MG63 (cell line): ENCODE results near the gene ADAMTSL5. TPM values are rescaled to one million over a fixed set of nuclear protein-coding genes. Genes with fewer than 3 reads are reported as not detected.
"Not testable (repeated sequence)": the region's sequence is repeated elsewhere in the genome, so short reads cannot be mapped to it uniquely, and the experiment has no call there.

ENCODE experiments used
- DNase-seq: peaks from one replicate; pipeline ENCODE4 v3.0.0-alpha.2; 2020
- H3K27me3 ChIP-seq: fragments of 250-450 bp; sonication (Bioruptor Pico); 2 replicates; pipeline ENCODE4 v1.5.1; 2020; ENCODE audit warnings: mild to moderate bottlenecking, moderate library complexity
- H3K36me3 ChIP-seq: fragments of 250-450 bp; sonication (Bioruptor Pico); 2 replicates; pipeline ENCODE4 v1.5.1; 2020; ENCODE audit warnings: mild to moderate bottlenecking, moderate library complexity
- H3K4me3 ChIP-seq: fragments of 250-450 bp; sonication (Bioruptor Pico); 2 replicates; pipeline ENCODE4 v1.5.1; 2020; ENCODE audit warnings: mild to moderate bottlenecking, moderate library complexity
- H3K9me3 ChIP-seq: fragments of 250-450 bp; sonication (Bioruptor Pico); 2 replicates; pipeline ENCODE4 v1.5.1; 2020; ENCODE audit warnings: mild to moderate bottlenecking, moderate library complexity
- total RNA-seq: library from RNA; depleted of rRNA; stranded (reverse); fragments of >200 nt; shearing (Covaris generic); gene quantifications from 2 replicates; pipeline ENCODE4 v1.2.3, GENCODE V29; 2014; ENCODE audit warnings: low replicate concordance

ADAMTSL5 gene
- total RNA-seq, 1 experiment from 2014 or later: 1.1 TPM

DNA sequence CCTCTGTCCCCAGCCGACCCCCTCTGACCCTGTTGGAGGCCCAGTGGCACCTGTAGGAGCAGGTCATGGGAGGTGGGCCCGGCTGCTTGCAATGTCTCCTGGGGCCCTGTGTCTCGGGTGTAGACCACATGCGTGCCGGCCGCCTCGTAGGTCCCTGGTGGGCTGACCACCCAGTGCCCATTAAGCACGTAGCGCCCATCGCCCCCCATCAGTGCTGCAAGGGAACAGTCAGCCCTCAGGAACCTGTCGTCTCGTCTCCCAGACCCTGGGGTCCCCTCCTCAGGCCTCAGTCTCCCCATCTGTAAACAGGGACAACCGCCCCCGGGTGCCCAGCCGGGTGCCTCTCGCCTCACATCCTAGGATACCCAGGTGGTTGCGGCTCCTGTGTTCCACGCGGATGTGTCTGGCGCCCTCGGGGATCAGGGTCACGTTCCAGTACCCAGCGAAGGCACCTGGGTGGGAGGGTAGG, 5.6 kb downstream of the ADAMTSL5 start:
- no peaks in the 10 kb centered on the region for H3K9me3 ChIP-seq
- DNase-seq: no peak
- H3K36me3 ChIP-seq: no peaks in the 10 kb centered on the region
- H3K4me3 ChIP-seq: no peak overlapping the region
- peaks cover 4% of the 10 kb centered on the region; the same call in 1 of the 2 replicates for H3K27me3 ChIP-seq

- Histone ChIP-seq H3K27me3 (peaks cover 4% of the 10 kb centered on the region; the same call in 1 of the 2 replicates), H3K9me3 (no peaks in the 10 kb centered on the region), H3K4me3 (no peak overlapping the region), H3K36me3 (no peaks in the 10 kb centered on the region)
- DNase-seq: no peak
Observed at GRCh38 chr19:1505991-1506881, 6.6 kb downstream of the ADAMTSL5 start.

DNA sequence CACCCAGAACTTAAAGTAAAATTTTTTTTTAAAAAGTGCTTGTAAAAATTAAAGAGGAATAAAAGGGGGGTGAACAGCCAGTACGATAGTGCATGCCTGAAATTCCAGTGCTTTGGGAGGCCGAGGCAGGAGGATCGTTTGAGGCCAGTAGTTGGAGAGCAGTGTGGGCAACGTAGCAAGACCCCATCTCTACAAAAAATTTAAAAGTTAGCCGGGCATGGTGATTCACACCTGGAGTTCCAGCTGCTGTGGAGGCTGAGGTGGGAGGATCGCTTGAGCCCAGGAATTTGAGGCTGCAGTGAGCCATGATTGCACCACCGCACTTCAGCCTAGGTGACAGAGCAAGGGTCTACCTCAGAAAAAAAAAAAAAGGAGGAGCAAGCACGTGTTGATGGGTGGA, 7.8 kb downstream of the ADAMTSL5 start:
- DNase-seq: no peak
- Histone ChIP-seq H3K4me3 (no peak overlapping the region), H3K27me3 (peaks cover 4% of the 10 kb centered on the region; the same call in 1 of the 2 replicates), H3K36me3 (no peaks in the 10 kb centered on the region), H3K9me3 (no peaks in the 10 kb centered on the region)

- Histone ChIP-seq H3K4me3 (no peak overlapping the region), H3K36me3 (no peaks in the 10 kb centered on the region), H3K27me3 (peaks cover 4% of the 10 kb centered on the region; the same call in 1 of the 2 replicates), H3K9me3 (no peaks in the 10 kb centered on the region)
- DNase-seq: no peak
Observed at GRCh38 chr19:1503925-1504773, 8.7 kb downstream of the ADAMTSL5 start.

DNA sequence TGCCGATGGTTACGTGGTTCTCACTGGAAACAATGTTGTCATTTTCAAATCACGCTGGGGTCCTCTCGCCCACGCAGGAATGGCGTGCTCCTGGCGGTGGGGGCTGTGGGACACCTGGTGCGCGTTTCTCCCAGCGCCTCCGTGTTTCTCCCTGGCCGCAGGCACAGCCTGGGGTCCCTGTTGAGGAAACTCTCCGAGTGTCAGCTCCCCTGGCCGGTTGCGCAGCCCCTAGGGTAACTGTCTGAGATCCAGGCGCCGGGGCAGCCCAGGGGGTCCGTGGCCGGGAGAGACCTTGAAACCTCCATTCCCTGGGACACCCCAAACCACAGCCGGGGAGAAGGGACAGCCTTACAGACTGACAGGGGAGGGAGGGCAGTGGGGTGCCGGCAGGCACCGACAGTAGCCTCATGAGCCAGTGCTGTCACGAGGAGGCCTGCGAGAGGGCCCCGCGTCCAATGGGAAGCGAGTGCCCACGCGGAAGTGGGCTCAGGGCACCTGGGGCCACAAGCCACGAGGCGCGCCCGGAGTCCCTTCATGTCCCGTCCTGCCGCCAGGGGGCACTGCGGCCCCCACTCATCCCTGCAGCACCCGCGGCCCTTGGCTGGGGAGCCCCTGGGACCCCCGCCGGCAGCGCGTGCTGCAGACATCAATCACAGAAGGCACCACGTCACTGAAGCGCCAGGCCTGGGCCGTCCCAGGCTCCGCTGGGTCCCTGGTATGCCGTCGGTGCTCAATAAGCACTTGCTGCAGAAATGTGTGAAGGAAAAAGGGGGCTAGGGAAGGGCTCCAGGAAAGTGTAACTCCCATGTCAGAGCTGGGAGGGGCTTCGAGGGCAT, 9.5 kb downstream of the ADAMTSL5 start:
- H3K4me3 ChIP-seq: no peak overlapping the region
- peak; percentile 38 for DNase-seq
- no peaks in the 10 kb centered on the region for H3K36me3 ChIP-seq
- peaks cover 4% of the 10 kb centered on the region; the same call in 1 of the 2 replicates for H3K27me3 ChIP-seq
- H3K9me3 ChIP-seq: no peaks in the 10 kb centered on the region

GRCh38 chr19:1502433-1503088, 10.3 kb downstream of the ADAMTSL5 start:
- peaks cover 4% of the 10 kb centered on the region; the same call in 1 of the 2 replicates for H3K27me3 ChIP-seq
- no peaks in the 10 kb centered on the region for H3K9me3 ChIP-seq
- DNase-seq: no peak
- no peaks in the 10 kb centered on the region for H3K36me3 ChIP-seq
- no peak overlapping the region for H3K4me3 ChIP-seq

- no peak overlapping the region for H3K4me3 ChIP-seq
- H3K36me3 ChIP-seq: no peaks in the 10 kb centered on the region
- peaks cover 4% of the 10 kb centered on the region; the same call in 1 of the 2 replicates for H3K27me3 ChIP-seq
- H3K9me3 ChIP-seq: no peaks in the 10 kb centered on the region
- DNase-seq: no peak
Observed at GRCh38 chr19:1501200-1501595, 11.6 kb downstream of the ADAMTSL5 start.

DNA sequence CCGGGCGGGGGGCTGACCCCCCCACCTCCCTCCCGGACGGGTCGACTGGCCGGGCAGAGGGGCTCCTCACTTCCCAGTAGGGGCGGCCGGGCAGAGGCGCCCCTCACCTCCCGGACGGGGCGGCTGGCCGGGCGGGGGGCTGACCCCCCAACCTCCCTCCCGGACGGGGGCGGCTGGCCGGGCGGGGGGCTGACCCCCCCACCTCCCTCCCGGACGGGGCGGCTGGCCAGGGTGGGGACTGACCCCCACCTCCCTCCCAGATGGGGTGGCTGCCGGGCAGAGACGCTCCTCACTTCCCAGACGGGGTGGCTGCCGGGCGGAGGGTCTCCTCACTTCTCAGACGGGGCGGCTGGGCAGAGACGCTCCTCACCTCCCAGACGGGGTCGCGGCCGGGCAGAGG, 13.6 kb downstream of the ADAMTSL5 start:
- H3K9me3 ChIP-seq, H3K27me3 ChIP-seq, H3K4me3 ChIP-seq, DNase-seq, H3K36me3 ChIP-seq: not testable (repeated sequence)

GRCh38 chr19:1497578-1498235, 15.1 kb downstream of the ADAMTSL5 start:
- Histone ChIP-seq H3K27me3 (no peaks in the 10 kb centered on the region), H3K9me3 (no peaks in the 10 kb centered on the region), H3K4me3 (no peak overlapping the region), H3K36me3 (no peaks in the 10 kb centered on the region)
- no peak for DNase-seq

DNA sequence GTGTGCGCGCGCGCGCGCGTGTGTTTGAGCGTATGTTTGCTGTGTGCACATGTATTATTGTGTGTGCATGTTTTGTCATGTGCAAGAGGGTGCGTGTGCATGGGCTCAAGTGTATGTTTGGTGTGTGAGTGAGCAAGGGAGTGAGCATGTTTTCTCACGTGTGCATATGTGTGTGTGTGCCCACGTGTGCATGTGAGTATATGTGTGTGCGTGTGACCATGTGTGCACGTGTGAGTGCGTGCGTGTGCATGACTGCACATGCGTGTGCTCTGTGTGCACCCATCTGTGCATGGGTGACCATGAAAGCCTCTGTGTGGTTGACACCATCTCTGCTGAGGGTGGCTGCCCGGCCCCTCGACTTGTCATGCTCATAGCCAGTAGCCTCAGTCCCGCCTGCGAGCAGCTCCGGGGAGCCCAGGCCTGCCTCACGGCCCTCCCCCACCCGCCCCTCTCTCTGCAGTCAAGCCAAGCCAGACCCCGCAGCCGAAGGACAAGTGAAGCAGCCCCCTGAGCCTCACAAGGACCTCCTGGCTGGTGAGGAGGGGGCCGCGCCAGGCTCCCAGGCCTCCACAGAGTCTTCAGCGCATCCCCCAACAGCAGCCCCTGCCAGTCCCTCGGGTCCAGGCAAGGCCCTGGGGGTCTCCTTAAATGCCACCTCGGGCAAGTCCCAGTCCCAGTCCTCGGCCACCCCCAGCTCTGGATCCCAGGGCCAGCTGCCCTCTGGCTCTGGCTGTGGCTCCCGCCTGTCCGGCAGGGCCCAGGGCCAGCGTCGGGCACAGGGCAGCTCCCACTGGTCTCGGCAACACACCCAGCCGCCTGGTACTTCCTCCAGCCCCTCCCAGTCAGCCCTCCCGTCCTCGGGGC, 15.9 kb downstream of the ADAMTSL5 start:
- H3K4me3 ChIP-seq: no peak overlapping the region
- DNase-seq: no peak
- H3K27me3 ChIP-seq: no peaks in the 10 kb centered on the region
- H3K36me3 ChIP-seq: no peaks in the 10 kb centered on the region
- H3K9me3 ChIP-seq: no peaks in the 10 kb centered on the region

DNA sequence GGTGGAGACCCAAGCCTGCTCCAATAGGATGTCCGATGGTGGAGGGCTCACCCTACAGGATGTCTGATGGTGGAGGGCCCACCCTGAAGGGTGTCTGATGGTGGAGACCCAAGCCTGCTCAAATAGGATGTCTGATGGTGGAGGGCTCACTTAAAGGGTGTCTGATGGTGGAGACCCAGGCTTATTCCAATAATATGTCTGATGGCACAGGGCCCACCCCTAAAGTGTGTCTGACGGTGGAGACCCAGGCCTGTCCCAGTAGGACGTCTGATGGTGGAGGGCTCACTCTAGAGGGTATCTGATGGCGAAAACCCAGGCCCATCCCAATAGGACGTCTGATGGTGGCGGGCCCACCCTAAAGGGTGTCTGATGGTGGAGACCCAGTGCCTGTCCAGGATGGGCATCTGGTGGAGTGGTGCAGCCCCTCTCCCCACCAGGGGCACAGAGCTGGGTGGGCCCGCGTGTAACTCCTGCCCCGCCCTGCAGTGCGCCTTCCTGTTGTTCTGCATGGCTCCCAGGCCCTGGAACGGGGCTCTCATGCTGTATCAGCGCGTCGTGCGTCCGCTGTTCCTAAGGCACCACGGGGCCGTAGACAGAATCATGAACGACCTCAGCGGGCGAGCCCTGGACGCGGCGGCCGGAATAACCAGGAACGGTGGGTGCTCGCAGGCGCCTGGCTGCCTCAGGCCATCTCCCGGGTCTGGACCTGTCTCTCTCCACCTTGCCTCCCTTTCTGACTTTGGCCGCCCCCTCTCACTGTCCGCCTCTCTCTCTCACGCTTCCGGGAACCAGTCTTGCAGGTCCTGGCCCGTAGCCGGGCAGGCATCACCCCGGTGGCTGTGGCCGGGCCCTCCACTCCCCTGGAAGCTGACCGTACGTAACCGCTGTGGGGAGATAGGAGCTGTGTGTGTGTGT, 16.8 kb downstream of the ADAMTSL5 start:
- Histone ChIP-seq H3K4me3 (no peak overlapping the region), H3K27me3 (no peaks in the 10 kb centered on the region), H3K36me3 (no peaks in the 10 kb centered on the region), H3K9me3 (no peaks in the 10 kb centered on the region)
- no peak for DNase-seq

DNA sequence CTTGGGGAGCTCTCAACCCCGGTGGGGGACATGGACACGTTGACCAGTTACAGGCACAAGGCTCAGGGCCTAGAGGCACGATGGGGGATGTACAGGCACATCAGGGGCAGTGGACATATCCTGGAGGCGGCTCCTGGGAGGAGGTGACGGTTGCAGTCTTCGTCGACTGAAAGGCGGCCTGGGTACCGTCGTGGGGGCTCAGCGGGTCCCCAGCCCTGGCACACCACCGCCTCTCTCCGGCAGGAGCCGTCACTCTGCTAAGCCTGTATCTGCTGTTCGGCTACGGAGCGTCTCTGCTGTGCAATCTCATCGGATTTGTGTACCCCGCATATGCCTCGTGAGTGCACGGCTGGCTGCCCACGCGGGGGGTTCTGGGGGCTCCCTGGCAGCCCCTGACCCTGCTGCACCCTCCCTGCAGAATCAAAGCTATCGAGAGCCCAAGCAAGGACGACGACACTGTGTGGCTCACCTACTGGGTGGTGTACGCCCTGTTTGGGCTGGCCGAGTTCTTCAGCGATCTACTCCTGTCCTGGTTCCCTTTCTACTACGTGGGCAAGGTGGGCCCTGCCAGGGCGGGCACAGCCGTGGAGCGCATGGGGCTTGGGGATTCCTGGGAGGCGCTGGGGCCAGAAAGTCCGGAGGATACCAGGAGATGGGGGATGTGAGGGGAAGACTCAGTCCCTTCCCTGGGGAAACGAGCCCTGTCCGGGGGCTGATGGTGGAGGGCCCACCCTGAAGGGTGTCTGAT, 17.6 kb downstream of the ADAMTSL5 start:
- Histone ChIP-seq H3K9me3 (no peaks in the 10 kb centered on the region), H3K27me3 (no peaks in the 10 kb centered on the region), H3K36me3 (no peaks in the 10 kb centered on the region), H3K4me3 (no peak overlapping the region)
- DNase-seq: no peak

GRCh38 chr19:1494115-1494815, 18.6 kb downstream of the ADAMTSL5 start:
- no peaks in the 10 kb centered on the region for H3K27me3 ChIP-seq
- DNase-seq: no peak
- H3K9me3 ChIP-seq: no peaks in the 10 kb centered on the region
- no peak overlapping the region for H3K4me3 ChIP-seq
- no peaks in the 10 kb centered on the region for H3K36me3 ChIP-seq
